Caki2 (cell line): Measurements from ENCODE around the gene LRTM1. TPM values are rescaled to one million over a fixed set of nuclear protein-coding genes. Genes with fewer than 3 reads are reported as not detected.

Experiments used
- DNase-seq: peaks from one replicate; pipeline ENCODE4 v3.0.0-alpha.2; 2015; ENCODE audit warnings: low read depth
- in situ Hi-C: cut with HindIII; loops from 2 replicates; pipeline ENCODE4 v1.10.0; 2016; ENCODE audit warnings: low sequenced_read_pairs, low pct_unique_long_range_greater_than_20kb, mixed read lengths
- total RNA-seq: library from RNA; depleted of rRNA; stranded (reverse); fragments of >200 nt; shearing (Covaris generic); gene quantifications from 2 replicates; pipeline ENCODE4 v1.2.3, GENCODE V29; 2014; ENCODE audit warnings: low replicate concordance

Gene LRTM1
- total RNA-seq, 1 experiment from 2014 or later = not detected

DNA sequence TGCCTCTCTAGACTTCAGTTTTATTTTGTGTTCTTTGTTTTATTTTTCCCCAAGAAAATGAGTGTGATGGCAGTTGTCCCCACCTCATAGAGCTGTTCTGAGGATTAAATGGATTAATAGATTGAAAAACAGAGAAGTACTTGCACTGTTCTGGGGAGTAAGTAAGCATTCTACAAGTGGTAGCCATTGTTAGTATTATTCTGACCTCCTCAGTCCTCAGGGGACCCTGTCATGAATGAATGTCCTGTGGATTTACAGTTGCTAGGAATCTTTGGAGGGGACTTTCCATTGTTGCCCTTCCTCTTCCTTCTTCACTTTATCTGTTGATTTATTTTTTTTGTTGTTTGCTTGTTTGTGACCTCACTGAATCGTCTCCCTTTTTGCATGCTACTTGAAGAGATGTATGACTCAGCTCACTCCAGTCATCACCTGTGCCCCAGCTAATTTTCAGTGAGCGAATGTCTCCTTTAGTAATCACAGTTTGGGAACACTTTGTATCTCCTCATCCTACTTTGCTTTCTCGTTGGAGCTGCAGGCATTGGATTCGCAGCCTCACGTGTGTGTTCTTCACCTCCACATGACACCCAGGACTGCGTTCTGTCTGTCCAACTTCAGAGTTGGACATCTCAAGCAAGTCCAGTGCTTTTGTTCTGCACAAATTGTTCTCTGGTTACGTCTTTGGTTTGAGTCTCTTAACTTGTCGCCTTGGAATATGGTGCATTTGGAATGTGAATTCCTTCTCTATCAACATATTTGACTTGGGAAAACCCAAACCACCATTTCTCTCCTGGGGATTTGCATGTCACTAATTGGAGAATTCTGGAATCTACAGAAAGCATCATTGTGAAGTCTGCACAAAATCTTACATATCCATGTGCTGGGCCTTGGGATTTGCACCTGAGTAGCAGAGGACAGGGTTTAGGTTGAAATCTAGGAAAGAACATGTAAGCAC lies 54.5 kb downstream of the LRTM1 start:
- in situ Hi-C loops = no loop called here
- peak; percentile 49 for DNase-seq

DNA sequence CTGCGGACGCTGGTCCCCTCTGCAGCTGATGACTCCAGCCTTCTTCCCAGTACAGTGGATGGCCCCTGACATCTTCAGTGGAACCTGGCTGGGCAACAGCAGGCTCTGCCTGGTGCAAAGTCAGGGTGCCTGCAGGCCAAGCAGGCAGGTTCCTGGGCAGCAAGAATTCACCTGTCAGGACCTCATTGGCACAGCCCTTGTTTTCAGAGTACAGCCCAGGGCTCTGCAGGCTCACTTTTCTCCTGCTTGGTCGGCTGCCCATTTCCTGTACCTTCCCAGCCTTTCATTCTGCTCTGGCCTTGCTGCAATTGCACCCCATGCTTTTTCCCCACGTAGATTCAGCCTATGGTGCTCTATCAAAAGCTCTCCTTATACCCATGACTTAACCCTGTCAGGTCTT lies 56.0 kb downstream of the LRTM1 start:
- no peak for DNase-seq
- in situ Hi-C loops = no loop called here

DNA sequence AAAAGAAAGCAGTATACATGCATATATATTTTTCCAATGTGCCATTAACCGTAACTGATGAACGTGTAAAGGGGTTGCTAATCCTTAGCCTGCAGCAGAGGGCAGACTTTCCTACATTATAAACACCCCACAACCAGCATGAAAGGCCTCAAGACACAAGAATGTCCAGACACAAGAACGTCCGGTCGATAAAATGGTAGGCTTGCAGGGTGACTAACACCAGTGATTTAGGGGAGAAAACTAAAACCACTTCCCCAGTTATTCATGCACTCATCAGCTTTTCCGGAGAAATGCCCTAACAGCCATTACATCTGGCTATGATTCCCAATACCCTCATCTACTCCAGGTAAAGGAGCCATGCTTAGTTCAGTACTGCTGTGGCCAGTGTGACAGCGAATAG lies 57.4 kb downstream of the LRTM1 start:
- no peak for DNase-seq
- in situ Hi-C loops = no loop called here
